HG03039 (cell line): ENCODE measurements around the gene AFF3.
"Not testable (repeated sequence)": the region's sequence is repeated elsewhere in the genome, so short reads cannot be mapped to it uniquely, and the experiment has no call there.

ENCODE experiments used
- ATAC-seq: cut with Tn5 transposase; IDR thresholded peaks from one replicate; pipeline ENCODE4 v1.9.1; 2021; ENCODE audit warnings: mild to moderate bottlenecking, moderate library complexity; ENCODE audit not compliant: unreplicated experiment

AFF3 gene

GRCh38 chr2:99772591-99773331, 369.6 kb downstream of the AFF3 start:
- ATAC-seq, result no peak

DNA sequence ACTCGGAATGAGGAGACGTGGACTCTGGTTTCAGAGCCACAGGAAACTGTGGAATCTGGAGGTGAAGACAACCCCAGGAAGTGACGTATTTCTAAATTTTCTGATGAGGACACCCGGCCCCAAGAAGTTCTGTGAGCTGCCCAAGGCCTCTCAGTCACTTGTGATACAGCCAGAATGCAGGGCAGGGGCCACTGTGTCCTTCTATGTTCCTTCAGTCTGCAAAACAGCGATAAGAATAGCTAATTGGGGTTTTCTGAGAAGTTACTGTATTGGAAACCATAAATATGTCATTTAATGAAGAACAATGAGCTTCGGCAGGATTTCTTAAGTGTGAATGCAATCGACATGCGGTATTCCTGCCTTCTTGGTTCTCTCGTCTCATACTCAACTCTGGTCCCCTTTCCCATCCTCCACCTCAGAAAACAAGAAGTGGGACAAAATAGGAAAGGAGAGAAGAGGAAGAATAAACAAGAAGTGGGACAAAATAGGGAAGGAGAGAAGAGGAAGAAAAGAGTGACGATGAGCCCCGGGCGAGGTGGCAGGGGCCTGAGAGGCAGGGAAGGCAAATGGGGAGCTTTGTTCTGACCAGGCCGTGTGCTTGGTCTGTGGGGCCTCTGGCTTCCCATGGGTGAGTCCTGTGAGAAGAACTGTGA, 370.6 kb downstream of the AFF3 start:
- no peak for ATAC-seq

- ATAC-seq, result no peak
Measured at GRCh38 chr2:99770876-99771275, 371.5 kb downstream of the AFF3 start.

DNA sequence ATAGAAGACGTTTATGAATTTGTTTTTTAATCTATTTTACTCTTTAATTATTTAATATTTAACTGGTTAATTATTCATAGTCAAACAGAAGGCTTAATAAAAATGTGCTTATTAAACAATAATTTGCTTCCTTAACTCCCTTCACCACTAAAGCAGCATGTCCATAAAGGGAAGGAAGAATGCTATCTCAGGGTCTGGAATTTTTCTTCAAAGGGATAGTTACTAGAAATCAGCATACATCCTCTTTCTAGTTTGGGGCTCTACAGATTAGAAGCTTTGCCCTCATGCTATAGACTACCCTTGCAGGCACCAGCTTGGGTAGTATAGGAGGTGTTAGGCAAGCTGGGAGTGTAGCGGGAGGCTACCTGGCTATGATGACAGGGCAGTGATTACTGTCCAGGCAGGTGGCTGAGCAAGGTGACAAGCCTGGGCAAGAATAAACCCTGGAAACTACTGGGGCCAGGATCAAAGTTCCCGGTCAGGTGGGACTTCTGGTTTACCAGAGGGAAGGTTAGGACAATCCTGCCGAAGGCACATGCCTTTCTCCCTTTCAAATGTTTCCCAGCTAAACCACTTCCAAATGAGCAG, 376.6 kb downstream of the AFF3 start:
- no peak for ATAC-seq

- no peak for ATAC-seq
Measured at GRCh38 chr2:99763764-99764163, 378.6 kb downstream of the AFF3 start.

DNA sequence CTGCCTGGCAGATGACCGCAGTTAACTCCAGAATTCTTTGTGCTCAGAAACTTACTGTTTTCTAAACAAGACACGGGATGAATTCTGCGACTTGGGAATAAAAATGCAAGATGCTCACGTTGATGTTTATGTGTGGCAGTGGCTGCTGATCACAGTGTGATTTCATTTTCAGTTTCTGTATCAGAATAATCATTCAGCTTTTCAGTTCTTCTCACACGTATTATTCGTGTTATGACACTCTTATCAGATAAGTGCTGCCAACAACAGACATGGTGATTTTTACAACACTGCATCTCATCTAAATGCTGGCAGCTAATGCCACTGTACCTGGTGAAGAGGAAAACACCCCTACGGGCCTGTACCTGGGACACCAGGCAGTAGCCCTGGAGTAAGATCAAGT, 379.7 kb downstream of the AFF3 start:
- no peak for ATAC-seq

- ATAC-seq, result no peak
Measured at GRCh38 chr2:99757611-99758114, 384.7 kb downstream of the AFF3 start.

DNA sequence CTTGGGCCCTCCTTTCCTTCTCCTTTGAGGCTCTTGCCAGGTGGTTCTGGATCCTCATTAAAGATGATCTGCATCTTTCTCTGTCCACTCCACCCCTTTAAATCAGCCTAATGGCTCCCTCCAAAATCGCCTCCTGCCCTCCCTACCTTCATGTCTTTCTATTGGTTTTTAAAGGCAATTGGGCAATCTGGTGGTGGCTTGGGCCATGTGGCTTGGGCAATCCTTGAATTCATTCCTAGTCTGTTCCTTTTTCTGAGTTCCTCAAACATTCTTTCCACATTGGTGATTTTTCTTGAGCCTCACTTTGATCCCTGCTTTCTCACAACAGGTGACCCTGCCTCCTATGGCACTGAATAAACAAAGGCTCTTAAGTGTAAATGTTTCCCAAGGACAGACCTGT, 386.3 kb downstream of the AFF3 start:
- ATAC-seq, result no peak

DNA sequence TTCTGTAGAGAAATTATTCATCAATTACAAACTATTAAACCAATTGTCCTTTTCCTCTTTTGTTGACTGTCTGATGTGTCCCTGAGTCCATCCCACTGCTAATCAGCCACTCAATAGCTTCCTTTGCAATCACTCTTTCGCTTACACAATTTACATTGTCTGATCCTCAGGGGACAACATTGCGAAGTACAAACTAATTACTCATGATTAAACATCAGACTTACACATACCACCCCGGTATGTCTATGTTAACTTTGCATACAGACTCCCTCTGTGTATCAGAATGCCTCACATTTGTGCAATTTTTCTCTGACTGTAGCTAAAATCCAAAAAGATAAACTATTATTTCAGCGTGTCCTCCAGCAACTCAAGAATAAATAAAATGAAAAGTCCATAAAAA, 388.2 kb downstream of the AFF3 start:
- ATAC-seq, result no peak

- ATAC-seq, result no peak
Measured at GRCh38 chr2:99753505-99753904, 388.9 kb downstream of the AFF3 start.

DNA sequence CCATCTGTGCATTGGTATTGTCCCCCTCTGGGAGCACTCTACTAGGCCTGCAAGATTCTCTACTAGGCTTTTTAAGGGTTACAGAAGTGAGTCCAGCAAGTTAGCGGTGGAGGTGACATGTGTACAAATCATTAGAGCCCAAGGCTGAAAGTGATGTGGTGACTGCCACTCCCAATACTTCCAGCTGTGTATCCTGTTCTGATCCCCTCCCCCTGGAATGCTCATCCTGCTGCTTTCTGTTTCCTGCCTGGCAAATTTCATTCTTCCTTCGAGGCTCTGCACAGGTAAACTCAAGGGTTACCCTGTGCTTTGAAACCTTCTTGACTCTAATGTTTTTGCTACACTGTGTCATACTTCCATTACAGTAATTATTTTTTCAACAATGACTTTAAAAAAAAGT, 394.0 kb downstream of the AFF3 start:
- ATAC-seq, result no peak

- no peak for ATAC-seq
Measured at GRCh38 chr2:99747842-99748241, 394.5 kb downstream of the AFF3 start.

GRCh38 chr2:99743146-99743545, 399.2 kb downstream of the AFF3 start:
- no peak for ATAC-seq

GRCh38 chr2:99737537-99737936, 404.9 kb downstream of the AFF3 start:
- ATAC-seq, result no peak

- ATAC-seq, result no peak
Measured at GRCh38 chr2:99735753-99736152, 406.6 kb downstream of the AFF3 start.

DNA sequence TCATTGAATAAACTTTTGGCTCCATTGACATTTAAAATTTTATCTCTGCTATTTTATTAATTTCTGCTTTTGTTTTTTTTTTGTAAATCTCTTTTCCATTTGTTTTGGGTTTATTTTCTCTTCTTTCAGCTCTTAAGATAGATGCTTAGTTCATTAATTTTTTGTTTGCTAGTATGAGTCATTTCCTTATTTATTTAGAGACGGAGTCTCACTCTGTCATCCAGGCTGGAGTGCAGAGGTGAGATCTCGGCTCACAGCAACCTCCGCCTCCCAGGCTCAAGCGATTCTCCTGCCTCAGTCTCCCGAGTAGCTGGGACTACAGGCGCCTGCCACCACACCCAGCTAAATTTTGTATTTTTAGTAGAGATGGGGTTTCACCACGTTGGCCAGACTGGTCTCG, 407.1 kb downstream of the AFF3 start:
- not testable (repeated sequence) for ATAC-seq

- no peak for ATAC-seq
Measured at GRCh38 chr2:99734236-99734635, 408.2 kb downstream of the AFF3 start.

DNA sequence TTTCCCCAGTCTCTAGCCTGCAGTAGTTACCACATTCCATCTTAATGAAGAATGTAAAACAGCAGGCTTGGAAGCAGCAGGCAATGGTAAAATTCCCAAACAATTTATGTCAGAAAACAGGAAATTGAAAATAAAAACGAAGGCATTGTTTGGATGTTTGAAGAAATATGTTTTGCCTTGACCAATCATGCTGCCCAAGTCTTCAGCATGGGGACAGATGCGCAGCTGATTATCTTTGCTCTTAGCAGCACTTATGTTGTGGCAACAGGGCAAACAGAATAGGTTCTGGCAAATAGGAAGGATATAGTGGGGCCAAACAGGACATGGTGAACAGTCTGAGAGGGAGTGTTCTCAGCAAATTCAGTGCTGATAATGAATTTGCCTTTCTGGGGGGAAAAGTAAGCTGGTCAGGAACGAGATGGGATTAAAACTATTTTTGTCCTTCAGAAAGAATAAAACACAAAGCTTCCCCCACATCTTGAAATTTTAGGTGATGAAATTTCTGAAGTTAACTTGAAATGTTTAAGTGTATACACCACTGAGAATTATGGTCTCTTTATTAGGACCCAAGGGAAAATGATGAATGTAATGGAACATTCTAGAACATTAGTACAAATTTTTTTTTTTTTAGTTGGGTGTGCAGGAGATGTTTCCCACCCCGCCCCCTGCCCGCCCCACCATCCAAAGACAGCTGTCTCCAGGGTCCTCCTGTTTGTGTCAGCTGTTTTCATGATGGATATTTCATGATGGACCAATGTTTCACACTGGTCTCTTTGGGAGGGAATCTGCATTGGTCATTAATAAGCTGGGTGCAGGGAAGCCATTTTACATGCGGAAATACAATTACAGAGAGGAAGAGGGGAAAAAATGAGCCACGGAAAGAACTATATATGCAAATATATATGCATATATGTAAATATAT, 413.0 kb downstream of the AFF3 start:
- no peak for ATAC-seq

GRCh38 chr2:99728166-99728565, 414.2 kb downstream of the AFF3 start:
- ATAC-seq, result no peak

GRCh38 chr2:99727199-99727598, 415.2 kb downstream of the AFF3 start:
- ATAC-seq, result no peak

DNA sequence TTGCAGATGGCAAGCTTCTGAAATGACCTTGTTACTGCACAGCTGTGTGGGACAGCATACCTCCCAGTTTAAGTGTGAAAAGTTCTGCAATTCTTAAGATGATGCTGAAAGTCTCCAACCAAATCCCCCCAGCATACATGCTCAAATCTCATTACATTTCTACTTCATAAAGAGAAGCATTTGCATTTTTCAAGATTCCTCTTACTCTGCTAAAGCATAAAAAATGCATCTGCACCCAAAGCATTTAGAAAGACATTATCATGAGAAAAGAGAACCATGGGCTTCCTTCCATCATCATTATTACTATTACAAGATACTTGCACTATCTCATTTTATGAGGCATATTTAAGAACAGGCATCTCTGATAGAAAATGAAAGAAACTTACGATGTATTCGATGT, 415.7 kb downstream of the AFF3 start:
- ATAC-seq, result no peak
